ENCODE data around the gene EPHB3. TPM values are rescaled to one million over a fixed set of nuclear protein-coding genes. Genes with fewer than 3 reads are reported as not detected.

Gene EPHB3
- polyA plus RNA-seq, 1 donor: 42.4 TPM

DNA sequence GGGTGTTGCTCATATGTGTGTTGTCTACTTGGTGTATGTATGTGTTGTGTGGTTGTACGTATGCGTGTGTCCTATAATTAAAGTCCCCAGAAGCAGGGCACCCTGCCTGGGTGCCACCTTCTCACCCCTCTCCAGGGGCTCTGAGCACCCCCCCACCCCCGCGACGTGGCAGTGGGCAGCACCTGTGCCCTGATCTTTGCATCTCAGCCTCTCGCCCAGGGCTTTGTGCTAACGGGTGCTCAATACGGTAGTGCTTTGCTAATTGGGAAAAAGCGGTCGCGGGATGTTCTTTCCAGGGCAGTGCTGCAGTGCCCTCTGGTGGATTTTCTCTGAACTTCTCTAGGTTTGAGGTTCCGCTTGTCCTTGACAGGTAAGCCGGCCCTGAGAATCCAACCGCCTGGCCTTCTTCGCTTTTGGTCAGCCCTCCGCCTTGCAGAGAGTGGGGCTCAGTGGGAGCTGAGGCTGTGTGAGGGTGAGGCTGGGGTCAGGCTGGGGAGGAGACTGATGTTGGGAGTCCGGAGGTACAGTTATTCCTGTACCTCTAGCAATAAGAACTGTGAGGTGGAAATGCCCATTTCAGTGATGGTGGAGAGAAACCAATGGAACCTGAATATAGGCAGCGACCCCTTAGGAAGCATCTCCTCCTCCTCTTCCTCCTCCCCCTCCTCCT lies 17.6 kb upstream of the EPHB3 start:
- peak; percentile 76 for DNase-seq

DNA sequence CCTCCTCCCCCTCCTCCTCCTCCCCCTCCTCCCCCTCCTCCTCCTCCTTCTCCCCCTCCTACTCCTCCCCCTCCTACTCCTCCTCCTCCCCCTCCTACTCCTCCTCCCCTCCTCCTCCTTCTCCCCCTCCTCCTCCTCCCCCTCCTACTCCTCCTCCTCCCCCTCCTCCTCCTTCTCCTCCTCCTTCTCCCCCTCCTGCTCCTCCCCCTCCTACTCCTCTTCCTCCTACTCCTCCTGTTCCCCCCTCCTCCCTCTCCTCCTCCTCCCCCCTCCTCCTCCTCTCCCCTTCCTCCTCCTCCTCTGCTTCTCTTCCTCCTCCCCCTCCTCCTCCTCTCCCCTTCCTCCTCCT lies 17.1 kb upstream of the EPHB3 start:
- DNase-seq: no peak

DNA sequence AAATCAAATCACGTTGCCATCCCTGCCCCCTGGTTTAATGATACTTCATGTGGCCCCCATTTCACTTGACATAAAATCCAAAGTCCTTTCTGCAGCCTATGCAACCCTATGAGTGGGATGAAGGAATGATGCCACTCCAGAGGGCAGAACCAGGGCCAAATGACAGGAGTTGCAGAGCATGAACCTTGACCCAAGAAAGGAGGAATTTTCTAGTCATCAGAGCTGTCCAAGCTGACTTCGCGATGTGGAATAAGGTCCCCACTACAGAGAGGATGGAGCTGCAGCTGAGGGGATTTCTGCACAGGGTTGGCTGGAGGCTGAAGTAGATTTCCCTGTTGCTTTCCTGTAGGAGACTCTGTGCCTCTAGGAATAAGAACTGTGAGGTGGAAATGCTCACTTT lies 15.8 kb upstream of the EPHB3 start:
- no peak for DNase-seq

DNA sequence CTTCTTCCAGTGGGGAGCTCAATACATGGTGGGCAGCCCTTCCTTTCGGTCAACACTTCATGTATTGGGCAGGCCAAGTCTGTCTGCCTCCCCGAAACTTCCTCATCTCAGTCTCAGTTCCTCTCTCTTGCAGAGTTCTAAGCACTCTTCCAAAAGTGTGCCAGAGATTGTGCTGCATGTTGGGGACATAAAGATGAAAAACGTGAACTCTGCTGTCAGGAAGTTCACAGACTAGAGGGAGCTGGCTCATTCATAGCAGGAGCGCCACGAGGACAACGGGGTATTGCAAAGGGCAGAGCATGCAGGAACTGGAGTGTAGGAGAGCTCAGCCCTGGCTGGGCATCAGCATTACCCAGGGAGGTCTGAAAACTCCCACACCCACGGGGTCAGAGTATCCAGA lies 15.3 kb upstream of the EPHB3 start:
- DNase-seq: no peak

DNA sequence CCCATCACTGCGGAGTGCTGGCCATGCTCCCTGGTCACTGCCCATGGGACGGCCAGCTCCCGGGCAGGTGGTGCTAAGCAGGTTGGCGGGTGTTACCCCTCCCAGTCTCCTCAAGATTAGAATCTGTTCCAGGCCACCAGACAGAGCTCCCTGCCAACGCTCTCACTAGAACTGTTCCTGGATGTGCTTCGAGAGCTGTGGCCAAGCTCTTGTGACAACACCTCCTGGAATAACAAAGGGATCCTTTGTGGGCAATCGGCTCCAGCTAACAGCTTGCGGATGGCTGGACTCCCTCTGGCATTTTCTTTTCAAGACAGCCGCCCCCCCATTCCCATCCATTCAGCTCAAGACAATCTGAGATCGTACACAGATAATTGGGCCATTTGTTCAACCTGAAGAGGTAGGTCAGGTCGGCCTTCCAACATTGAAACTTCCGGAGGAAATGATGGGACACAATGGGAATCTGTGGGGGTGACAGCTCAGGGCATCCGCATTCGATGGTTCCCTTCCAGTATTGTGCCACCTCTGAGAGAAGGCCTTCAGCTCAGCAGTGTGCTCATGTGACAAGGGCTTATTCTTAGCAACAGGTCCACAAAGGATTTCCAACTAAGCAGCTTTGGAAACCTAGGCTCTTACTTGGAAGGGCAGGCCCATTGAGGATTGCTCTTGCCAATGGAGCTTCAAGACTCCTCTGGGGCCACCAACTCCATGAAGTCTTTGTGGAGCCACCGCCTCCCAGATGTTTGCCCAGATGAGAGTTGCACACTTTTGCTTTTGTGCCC lies 11.6 kb upstream of the EPHB3 start:
- no peak for DNase-seq

DNA sequence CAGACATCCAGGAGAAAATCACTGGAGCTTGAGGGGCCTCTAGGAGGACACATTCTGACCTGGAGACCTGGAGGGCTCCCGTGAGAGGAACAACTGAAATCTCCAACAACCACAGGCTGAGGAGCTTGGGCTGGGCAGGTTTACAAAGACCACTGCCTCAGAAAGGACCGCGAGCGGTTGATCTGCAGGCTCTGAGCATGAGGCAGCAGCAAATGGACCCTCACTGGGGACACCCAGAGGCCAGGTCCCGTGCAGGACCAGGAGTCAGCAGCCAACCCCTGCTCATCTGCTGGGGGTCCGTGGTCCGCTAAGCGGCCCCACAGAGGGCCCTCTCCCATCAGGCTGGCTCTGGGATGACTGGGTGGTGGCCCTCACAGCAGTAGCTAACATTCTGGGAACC lies 10.5 kb upstream of the EPHB3 start:
- no peak for DNase-seq

DNA sequence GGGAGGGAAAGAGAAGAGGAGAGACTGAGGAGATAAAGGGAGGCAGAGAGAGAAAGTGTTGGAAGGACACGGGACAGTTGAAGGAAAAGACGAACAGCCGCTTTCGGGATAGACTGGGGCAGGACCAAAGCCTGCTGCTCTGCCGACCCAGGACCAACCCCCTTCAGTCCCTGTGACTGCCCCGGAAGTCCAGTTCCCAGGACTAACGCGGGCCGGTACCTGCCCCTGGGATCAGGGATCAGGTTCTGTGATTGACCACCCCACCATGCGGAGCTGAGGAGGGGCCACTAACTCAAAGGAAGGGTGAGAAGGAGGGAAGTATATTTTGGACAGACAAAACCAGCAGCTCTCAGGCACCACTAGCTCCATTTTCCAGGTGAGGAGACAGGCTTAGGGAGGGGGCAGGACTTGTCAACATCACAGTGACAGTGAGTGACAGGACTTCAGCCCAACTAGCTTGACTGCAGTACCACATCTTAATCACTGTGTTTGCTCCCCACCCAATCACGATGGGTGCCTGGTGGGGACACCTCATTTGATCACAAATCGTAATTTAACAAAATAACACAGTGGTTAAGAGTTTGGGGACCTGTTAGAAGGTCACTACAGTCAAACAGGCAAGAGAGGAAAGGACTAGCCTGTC lies 9.8 kb upstream of the EPHB3 start:
- no peak for DNase-seq

DNA sequence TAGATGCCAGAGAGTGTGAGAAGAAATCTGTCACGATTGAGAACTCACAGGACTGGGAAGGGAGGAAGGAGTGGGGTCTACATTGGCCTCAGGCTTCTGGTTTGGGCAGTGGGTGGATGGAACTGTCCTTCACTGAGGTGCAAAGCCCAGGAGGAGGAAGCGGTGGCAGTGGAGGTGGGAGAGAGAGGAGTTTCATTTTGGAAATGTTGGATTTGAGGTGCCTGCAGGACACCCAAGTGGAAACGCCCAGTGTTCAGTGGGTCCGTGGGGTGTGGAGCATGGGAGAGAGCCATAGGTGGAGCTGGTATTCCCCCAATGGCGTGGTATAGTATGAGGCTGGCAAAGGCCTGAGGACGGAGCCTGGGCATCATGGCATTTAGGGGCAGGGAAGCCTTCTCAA lies 9.3 kb upstream of the EPHB3 start:
- DNase-seq: no peak

DNA sequence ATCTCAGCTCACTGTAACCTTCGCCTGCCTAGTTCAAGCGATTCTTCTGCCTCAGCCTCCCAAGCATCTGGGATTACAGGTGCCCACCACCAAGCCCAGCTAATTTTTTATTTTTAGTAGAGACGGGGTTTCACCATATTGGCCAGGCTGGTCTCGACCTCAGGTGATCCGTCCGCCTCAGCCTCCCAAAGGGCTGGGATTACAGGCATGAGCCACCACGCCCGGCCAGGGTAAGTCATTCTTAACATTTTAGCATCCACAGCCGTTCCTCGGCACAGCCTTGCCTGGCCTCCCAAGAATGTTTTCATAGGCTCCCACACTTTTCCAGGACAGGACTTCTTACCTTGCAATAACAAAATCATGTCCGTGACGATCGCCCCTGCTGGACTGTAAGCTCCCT lies 8.7 kb upstream of the EPHB3 start:
- DNase-seq: no peak

DNA sequence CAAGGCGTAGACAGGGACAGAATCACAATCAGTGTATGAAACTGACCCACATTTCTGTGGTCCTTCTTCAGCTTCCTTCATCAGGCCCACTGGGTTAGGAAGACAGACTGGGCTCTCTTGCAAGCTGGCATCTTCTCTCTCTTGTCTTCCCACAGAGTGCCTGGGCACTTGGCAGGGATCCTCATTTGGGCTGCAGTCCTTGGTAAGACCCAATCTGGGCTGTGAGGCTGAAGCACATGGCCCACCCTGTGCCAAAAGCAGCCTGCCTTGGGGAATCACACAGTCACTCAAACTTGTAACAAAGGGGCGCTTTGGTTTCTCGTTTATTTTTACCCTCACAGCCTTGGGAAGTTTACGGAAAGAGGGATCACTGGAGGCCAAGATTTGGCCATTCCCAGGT lies 8.2 kb upstream of the EPHB3 start:
- DNase-seq: no peak

DNA sequence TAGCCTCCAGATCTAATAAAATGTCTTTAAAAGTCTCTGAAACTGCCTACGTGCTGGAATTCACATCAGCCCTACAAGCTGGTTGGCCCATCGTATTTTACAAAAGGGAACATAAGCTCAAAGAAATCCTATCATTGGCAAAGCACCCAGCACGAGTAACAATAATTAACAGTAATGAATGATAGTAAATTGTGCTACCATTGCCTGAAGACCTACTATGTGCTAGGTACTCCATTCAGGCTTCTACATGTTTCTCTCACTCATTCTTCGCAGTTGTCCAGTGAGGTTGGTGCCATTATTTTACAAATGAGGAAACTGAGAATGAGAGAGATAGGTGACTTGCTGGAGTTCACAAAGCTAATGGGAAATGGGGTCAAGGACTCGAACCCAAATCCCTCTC lies 7.1 kb upstream of the EPHB3 start:
- no peak for DNase-seq

DNA sequence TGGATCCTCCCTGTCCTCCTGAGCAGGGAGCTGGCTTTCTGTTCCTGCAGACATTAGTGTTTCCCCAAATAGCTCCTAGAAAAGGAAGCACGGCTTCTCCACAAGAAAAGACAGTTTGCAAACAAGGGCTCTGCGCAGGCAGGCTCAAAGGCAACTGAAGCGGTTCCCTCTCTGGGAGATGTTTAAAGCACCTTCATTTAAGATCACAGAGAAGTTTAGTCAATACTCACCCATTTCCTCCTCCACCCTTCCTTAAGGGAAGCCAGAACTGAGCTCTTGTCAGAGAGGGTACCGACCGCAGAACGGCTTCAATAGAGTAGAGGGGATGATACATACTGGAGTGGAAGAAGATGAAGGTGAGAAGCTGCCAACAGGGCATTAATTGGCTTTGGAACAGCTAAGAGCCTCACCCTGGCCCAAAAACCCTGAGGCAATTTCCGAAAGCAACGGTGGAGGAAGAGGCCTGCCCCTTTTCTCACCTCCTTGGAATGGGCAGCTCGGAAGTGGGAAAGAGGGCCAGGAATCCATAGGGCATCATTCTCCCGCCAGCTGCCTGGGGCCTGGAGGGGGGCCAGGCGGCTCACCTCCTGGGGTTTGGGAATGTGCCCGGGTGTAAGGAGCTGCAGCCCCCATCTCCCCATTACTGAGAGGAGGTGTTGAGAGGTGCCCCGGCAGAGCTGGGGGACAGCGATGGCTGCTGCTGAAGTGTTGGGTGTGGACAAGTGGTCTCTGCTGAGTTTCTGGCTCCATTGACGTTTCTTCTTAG lies 4.8 kb upstream of the EPHB3 start:
- no peak for DNase-seq

DNA sequence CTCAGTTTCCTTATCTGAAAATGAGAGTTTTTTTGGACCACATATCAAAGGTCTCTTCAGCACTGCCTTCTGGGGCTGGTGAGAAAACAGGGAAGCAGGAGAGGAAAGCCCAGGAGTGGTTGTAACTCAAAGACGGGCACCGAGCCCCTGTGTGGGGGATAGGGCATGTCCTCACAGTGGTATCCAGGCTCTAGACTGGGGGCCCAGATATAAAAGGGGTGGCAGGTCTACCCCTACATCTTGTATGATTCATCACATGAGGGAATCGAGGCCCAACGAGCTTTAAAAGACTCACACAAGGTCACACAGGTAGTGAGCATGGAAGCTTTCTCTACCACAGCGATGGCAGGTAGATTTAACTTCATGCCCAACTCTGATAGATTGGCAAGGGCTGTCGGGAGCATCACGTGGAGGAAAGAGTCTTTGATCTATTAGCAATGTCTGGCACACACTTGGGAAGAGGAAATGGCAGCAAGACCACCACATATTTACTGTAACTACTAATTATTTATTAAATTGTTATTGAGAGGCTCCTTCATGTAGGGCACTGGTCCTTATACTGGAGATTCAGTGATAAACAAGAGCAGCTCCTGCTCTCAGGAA lies 4.1 kb upstream of the EPHB3 start:
- no peak for DNase-seq

DNA sequence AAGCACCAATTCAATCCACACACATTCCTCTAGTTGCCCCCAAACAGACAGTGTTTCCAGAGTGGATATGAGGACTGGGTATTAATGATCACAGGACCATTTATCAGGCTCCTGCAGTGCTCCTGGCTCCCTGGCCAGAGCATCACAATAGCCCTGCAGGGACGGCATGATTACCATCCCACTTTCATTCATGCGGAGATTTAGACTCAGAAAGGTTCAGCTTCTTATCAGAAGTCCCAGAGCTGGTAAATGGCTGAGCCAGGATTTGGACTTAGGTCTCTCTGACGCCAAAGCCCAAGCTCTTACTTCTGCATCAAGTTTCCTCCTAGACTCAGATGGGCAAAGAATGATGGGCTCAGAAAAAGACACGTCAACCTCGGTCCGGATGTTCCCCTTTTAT lies 2.9 kb upstream of the EPHB3 start:
- DNase-seq: no peak

DNA sequence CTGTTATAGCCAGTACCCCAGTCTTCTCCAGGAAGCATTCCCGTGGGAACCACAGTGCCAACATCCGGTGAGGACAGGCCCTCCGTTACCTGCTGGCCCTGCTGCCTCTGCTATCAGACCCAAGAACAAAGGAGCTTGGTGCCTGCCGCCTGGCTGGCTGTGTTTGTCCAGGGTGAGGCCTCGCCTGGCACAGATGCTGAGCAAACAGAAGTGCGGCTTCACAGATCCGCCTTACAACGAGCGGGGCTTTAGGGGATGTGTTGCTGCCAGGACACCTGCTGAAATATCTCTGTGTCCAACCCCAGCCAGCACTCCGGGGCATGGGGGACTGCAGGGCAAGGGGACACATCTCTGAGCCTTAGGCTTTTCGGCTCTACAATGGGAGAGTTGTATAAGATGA lies 2.2 kb upstream of the EPHB3 start:
- DNase-seq: no peak

DNA sequence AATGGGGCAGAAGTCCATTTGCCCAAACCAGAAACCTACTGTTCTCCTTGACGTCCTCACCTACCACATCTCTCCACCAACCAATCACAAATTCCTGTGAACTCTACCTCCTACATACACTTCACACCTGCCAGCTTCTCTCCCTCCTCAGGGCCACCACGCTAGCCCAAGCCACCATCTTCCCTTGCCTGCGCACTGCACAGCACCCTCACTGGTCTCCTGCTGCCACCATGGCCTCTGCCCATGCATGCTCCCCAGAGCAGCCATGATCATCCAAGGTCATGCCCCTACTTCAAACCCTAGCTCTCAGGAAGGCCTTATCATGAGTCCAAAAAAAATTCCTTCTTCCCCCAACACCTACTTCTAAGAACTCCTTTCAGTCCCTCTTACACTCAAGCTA lies 1.1 kb upstream of the EPHB3 start:
- DNase-seq: no peak

DNA sequence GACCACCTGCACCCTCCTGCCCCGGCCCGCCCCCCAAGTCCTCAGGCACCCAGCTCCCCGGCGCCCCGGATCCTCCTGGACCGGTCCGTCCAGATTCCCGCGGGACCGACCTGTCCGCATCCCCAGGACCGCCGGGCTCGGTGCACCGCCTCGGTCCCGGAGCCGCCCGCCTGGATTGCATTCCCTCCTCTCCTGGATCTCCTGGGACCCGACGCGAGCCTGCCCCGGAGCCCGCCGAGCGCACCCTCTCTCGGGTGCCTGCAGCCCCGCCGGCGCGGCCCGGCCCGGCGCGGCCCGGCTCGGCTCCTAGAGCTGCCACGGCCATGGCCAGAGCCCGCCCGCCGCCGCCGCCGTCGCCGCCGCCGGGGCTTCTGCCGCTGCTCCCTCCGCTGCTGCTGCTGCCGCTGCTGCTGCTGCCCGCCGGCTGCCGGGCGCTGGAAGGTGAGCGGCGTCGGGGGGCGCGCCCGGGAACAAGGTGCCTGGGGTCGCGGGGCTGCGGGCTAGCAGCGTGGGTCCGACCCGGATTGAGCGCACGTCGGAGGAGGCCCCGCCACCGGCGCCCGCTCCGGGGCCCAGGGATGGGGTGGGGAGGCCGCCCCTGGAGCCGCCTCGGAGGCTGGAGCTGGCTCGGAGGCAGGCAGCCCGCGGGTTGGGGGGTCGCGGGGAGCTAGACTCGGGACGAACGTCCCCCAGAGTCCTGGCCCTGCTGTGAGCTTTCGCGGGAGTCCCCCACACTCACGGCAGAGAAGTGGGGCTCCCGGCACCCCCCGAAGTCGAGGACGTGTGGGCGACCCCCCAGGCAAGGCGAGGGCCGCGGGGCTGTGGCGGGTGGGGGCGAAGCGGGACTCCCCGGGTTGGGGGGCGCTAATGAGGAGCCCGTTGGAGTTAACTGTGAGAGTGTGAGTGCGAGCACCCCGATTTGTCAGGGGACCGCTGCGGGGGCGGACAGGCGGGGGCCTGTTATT lies 610 bp downstream of the EPHB3 start:
- DNase-seq: no peak

DNA sequence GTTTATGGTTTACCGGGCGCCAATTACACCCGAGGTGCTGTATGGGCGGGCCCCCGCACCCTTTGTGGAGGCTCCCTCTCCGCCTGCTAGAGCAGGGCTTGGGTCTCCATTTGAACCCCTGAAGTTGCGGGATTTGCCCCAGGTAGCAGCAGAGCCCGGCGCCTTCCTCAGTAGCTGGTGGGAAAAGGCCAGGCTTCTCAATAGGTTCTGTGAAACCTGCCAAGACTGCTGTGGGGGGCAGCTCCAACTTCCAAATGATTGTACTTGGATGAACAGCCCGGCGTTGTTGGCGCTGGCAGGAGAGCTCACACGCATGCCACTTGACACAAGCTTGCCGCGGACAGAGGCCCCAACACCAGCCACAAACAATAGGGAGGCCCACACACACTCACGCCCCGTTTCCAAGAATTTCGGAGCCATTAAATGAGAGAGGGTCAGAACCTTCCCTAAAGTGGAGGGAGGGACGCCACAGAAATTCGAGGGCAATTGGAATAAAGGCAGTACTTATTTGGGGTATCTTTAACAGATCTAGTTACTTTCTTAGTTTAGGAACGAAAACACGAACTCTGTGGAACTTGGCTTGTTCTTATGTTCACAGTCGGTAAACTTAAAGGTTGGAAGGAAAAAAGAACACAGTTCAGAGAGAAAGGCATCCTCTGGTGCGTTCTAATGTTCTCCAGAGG lies 1.4 kb downstream of the EPHB3 start:
- no peak for DNase-seq

DNA sequence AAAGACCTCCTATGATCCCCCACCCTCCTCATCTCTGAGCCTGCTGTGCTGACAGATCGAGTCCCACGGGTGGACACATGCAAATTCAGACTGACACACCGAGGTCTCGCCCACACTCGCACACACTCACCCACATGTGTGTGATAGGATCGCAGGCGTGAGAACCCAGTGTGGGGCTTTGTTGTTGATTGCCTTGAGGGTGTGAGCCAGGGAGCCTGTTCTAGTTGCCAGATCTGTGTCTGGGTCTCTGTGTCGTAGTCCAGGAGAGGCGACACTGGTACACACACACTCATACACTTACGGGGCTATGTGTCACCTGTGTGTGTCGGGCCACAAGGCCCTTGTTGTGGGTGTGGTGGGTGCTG lies 2.0 kb downstream of the EPHB3 start:
- no peak for DNase-seq

DNA sequence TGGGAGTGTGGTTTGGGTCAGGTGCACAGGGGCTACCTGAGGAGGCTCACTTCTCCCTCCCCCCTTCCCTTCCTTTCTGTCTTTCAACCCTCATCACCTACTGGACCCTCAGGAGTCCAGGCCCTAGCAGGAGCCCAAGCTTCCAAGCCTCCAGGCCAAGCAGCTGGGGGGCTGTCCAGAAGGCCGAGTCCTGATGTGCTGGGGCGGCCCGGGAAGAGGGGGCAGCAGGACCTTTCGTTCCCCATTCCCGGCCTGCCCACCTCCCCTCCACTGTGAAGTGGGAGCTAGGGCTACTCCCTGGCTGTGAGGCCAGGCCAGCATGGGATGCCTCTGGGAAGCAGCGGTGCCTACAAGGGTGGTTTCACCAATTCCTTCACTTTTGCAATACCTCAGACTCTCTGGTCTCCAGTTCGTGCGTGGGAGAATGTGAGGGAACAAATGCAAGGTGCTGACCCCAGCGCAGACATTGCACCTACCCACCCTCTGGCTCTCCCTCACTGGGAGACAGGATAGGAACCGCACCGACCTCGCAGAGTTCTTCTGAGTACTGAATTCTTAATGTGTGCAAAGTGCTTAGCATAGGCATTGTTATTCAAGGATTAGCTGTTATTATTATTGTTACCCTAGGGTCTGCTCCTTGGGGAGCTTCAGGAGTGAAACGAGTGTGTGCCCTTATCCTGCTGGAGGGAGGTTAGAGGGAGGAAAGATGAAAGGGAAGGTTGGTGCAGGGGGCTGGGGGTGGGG lies 2.5 kb downstream of the EPHB3 start:
- DNase-seq: no peak
